Epithelial cell of esophagus (primary cell): ENCODE results near the gene PCNT.

Experiments
- DNase-seq: peaks from one replicate; pipeline ENCODE4 v3.0.0; 2010; ENCODE audit warnings: low read depth
- H3K4me3 ChIP-seq: 2 replicates; pipeline ENCODE4 v1.5.1; 2011; ENCODE audit warnings: mild to moderate bottlenecking, low read length, control low read depth
- CTCF ChIP-seq: IDR thresholded peaks from 2 replicates; pipeline ENCODE4 v1.5.1; 2011; ENCODE audit warnings: low read depth, mild to moderate bottlenecking, low read length, control low read depth, inconsistent platforms; ENCODE audit not compliant: insufficient read depth; ENCODE audit errors: missing control alignments

Gene PCNT

GRCh38 chr21:46323227-46323709 lies 688 bp upstream of the PCNT start:
- no peak for TF ChIP-seq CTCF
- peak overlapping the region; percentile 77 for H3K4me3 ChIP-seq
- peak; percentile 17 for DNase-seq

GRCh38 chr21:46324390-46325072 lies 575 bp downstream of the PCNT start:
- DNase-seq: peak; percentile 87
- TF ChIP-seq CTCF: no peak
- peak overlapping the region; percentile 90 for H3K4me3 ChIP-seq

DNA sequence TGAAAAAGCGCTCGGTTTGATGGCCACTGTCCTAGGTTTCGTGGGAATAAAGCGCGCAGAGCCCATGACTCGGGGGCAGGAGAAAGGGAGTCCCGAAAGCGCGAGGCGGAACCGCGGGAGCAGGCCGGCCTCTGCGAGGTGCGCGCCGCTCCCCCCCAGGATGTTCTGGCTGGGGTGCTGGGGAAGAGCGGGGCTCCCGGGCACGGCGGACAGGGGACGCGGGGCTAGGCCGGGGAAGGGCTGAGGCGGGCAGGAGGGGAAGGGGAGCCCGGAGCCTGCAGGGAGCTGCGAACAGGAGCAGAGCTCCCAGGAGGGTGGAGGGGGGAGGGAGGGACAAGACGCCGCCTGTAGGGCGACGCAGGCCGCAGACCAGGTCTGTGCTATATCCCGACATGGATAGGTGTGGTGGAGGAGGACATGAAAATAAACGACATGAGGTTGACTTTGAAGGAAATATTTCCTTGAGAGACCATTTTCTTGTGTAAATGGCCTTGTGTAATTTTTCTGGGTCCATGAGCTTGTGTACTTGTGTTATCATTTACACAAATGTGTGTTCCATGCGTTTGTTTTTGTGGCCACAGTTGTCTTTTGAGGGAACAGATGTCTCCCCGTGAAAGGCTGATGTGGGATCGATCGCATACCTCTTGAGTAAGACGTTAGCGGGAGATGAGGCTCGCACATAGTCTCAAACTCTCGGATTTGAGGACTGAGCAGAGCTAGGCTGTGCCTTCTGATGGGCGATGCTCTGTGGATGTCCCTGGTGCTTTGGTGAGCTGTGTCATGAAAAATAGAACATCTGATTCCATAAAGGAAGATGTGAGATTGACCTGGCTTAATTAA lies 1.3 kb downstream of the PCNT start:
- H3K4me3 ChIP-seq: peak overlapping the region; percentile 66
- TF ChIP-seq CTCF: peak; percentile 40
- DNase-seq: peak; percentile 71

GRCh38 chr21:46326110-46326703 lies 2.3 kb downstream of the PCNT start:
- no peak overlapping the region for H3K4me3 ChIP-seq
- peak; percentile 16 for DNase-seq
- no peak for TF ChIP-seq CTCF

- no peak for DNase-seq
- TF ChIP-seq CTCF: no peak
- H3K4me3 ChIP-seq: no peak overlapping the region
Measured at GRCh38 chr21:46327711-46328110, 3.8 kb downstream of the PCNT start.

GRCh38 chr21:46328151-46328550 lies 4.2 kb downstream of the PCNT start:
- no peak overlapping the region for H3K4me3 ChIP-seq
- TF ChIP-seq CTCF: no peak
- DNase-seq: no peak
